SK-N-MC (cell line): ENCODE results near the gene SARM1.

ENCODE experiments used
- EZH2 ChIP-seq: fragments of 200-600 bp; sonication (generic); IDR thresholded peaks from one replicate; pipeline ENCODE4 v1.6.1; 2017; ENCODE audit warnings: antibody characterized with exemption
- POLR2AphosphoS5 ChIP-seq: IDR thresholded peaks from 2 replicates; pipeline ENCODE4 v1.6.1; 2012; ENCODE audit warnings: mild to moderate bottlenecking, low read depth, low read length, borderline replicate concordance

GRCh38 chr17:28335959-28336871 is 35.3 kb upstream of the SARM1 start:
- TF ChIP-seq EZH2: no peak
- TF ChIP-seq POLR2AphosphoS5: no peak
